Gastroesophageal sphincter (tissue), 4 donors: ENCODE results near the gene ACACB. TPM values are rescaled to one million over a fixed set of nuclear protein-coding genes. Genes with fewer than 3 reads are reported as not detected.
"Not testable (repeated sequence)": the region's sequence is repeated elsewhere in the genome, so short reads cannot be mapped to it uniquely, and the experiment has no call there.

Source experiments
- ATAC-seq: fragments of 150-250 bp; one replicate; pipeline ENCODE4 v1.9.1; 2016; ENCODE audit warnings: mild to moderate bottlenecking, moderate library complexity
- H3K27ac ChIP-seq, 4 donors: fragments of 200-600 bp; sonication (generic) in 3 of 4; 1 replicate in 3 of 4; 2 replicates in 1 of 4; pipeline ENCODE4 v1.5.1; 2016 to 2019
- H3K27me3 ChIP-seq: fragments of 200-600 bp; sonication (generic); one replicate; pipeline ENCODE4 v1.5.1; 2019
- H3K36me3 ChIP-seq, 2 donors: fragments of 200-600 bp; sonication (generic); one replicate each; pipeline ENCODE4 v1.5.1; 2019; ENCODE audit warnings: control low read depth in 1 of 2
- H3K4me1 ChIP-seq, 3 donors: fragments of 200-600 bp; sonication (generic); 1 replicate in 2 of 3; 2 replicates in 1 of 3; pipeline ENCODE4 v1.5.1; 2016 to 2019; ENCODE audit warnings: control low read depth in 2 of 3
- H3K4me3 ChIP-seq, 2 donors: fragments of 200-600 bp; sonication (generic); one replicate each; pipeline ENCODE4 v1.5.1; 2019; ENCODE audit warnings: mild to moderate bottlenecking in 1 of 2, moderate library complexity in 1 of 2
- H3K9me3 ChIP-seq, 3 donors: fragments of 200-600 bp; sonication (generic); one replicate each; pipeline ENCODE4 v1.5.1; 2017 to 2019; ENCODE audit warnings: control low read depth in 2 of 3
- EP300 ChIP-seq: sonication (generic); formaldehyde crosslinking; IDR thresholded peaks from one replicate; pipeline ENCODE4 v1.6.1; 2017; ENCODE audit warnings: antibody characterized with exemption, mild to moderate bottlenecking
- POLR2A ChIP-seq, 2 donors: fragments of 450-650 bp; IDR thresholded peaks; one replicate each; pipeline ENCODE4 v1.6.1; 2017; ENCODE audit warnings: antibody characterized with exemption in 2 of 2, mild to moderate bottlenecking in 2 of 2, moderate library complexity in 1 of 2
- POLR2AphosphoS5 ChIP-seq: sonication (generic); formaldehyde crosslinking; IDR thresholded peaks from one replicate; pipeline ENCODE4 v1.6.1; 2017; ENCODE audit warnings: antibody characterized with exemption
- WGBS, 2 donors: methylation state at CpG; one replicate each; pipeline ENCODE4 v1.1.5; 2018; ENCODE audit warnings: low coverage in 1 of 2; 5-methylcytosine and 5-hydroxymethylcytosine counted together
- total RNA-seq, 4 donors: library from RNA; depleted of rRNA; stranded (reverse); fragments of >200 nt; gene quantifications; one replicate each; pipeline ENCODE4 v1.1.0, GENCODE V29; 2016
- TF ChIP-seq, protein P1 (sequence below), 4 experiments: fragments of 200-600 bp in 2 of 4; fragments of 450-650 bp in 2 of 4; sonication (generic) in 1 of 4; IDR thresholded peaks; one replicate each; pipeline ENCODE4 v1.5.1; 2017 to 2019; ENCODE audit warnings: antibody characterized with exemption in 4 of 4, mild to moderate bottlenecking in 2 of 4, moderate library complexity in 2 of 4

ACACB gene
- total RNA-seq, 4 donors from 2014 or later, result 49.4 to 230 (median 138) TPM

DNA sequence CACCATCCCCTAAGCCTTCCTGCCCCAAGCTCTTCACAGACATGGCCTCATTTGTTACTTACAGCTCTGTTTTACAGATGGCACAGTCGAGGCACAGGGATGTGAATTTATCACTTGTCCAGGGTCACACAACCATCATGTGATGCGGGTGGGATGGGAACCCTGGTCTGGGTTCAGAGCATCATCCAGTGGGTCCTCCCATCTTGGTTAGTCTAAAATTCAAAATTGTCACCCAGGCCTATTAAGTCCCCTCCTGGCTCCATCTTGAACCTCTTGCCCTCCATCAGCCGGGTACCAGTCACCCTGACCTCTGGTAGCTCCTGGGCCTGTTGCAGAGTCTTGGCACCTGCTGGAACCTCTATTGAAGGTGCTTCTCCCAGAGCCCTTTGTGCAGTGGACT lies 52.9 kb downstream of the ACACB start:
- TF ChIP-seq POLR2AphosphoS5, result no peak
- TF ChIP-seq, protein P1, sequence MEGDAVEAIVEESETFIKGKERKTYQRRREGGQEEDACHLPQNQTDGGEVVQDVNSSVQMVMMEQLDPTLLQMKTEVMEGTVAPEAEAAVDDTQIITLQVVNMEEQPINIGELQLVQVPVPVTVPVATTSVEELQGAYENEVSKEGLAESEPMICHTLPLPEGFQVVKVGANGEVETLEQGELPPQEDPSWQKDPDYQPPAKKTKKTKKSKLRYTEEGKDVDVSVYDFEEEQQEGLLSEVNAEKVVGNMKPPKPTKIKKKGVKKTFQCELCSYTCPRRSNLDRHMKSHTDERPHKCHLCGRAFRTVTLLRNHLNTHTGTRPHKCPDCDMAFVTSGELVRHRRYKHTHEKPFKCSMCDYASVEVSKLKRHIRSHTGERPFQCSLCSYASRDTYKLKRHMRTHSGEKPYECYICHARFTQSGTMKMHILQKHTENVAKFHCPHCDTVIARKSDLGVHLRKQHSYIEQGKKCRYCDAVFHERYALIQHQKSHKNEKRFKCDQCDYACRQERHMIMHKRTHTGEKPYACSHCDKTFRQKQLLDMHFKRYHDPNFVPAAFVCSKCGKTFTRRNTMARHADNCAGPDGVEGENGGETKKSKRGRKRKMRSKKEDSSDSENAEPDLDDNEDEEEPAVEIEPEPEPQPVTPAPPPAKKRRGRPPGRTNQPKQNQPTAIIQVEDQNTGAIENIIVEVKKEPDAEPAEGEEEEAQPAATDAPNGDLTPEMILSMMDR (IDR thresholded peaks at IDR 0.05), result no peak
- TF ChIP-seq POLR2A (IDR thresholded peaks at IDR 0.05), result no peak
- TF ChIP-seq EP300, result no peak
- peaks cover 0 to 70% (median 14%) of the 10 kb centered on the region in 3 donors for H3K4me1 ChIP-seq
- no peak for ATAC-seq
- peaks cover 0 to 82% of the 10 kb centered on the region in 2 donors for H3K36me3 ChIP-seq
- H3K27me3 ChIP-seq, result no peaks in the 10 kb centered on the region
- no peaks in the 10 kb centered on the region for H3K9me3 ChIP-seq
- 40 to 65% methylated on average over 1 to 3 of the region's 3 CpGs for WGBS, 2 donors
- H3K4me3 ChIP-seq, result no peak overlapping the region
- H3K27ac ChIP-seq, result peak overlapping the region; percentile 39 to 93 (median 84)

DNA sequence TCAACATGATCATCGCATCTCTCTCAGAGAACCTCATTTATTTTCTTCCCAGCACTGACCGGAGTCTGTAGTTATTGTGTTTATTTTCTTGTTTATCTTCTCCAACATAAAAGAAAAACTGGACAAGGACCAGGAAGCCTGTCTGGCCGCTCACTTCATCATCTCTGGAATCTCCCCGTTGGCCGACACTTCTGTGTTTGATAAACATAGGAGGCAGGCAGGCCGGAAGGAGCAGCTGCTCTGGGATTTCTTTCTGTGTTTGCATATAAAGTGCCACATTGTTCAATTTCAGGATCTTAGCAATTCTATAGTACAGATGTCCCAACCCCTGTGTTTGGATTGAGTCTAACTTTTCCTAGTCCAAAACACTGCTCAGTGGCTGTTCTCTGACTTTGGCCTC lies 53.3 kb downstream of the ACACB start:
- Histone ChIP-seq H3K27ac (peak overlapping the region; percentile 39 to 93 (median 84)), H3K27me3 (no peaks in the 10 kb centered on the region), H3K4me1 (peaks cover 0 to 66% (median 14%) of the 10 kb centered on the region in 3 donors), H3K4me3 (no peak overlapping the region), H3K36me3 (peaks cover 0 to 84% of the 10 kb centered on the region in 2 donors), H3K9me3 (no peaks in the 10 kb centered on the region)
- WGBS, 2 donors, result 19 to 21% methylated on average over 4 to 5 of the region's 6 CpGs
- no peak for ATAC-seq
- TF ChIP-seq, protein P1 (IDR thresholded peaks at IDR 0.05), result no peak
- TF ChIP-seq POLR2AphosphoS5 (peak; percentile 38), EP300 (no peak), POLR2A (IDR thresholded peaks at IDR 0.05) (no peak)

DNA sequence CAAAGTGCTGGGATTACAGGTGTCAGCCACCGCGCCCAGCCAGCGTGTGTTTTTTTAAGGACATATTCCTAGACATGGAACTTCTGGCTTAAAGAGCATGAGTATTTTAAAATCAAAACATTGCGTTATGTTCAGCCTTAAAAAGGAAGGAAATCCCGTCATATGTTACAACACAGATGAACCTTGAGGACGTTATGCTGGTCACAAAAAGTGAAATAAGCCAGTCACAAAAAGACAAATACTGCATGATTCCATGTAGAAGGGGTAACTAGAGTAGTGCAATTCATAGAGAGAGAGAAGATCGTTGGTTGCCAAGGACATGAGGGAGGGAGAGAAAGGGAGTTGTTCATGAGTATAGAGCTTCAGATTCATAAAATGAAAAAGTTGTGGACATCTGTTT lies 53.9 kb downstream of the ACACB start:
- WGBS, 2 donors, result 46 to 57% methylated on average over 7 of the region's 7 CpGs
- Histone ChIP-seq H3K36me3 (peaks cover 0 to 84% of the 10 kb centered on the region in 2 donors), H3K27me3 (no peaks in the 10 kb centered on the region), H3K4me3 (no peak overlapping the region), H3K27ac (peak overlapping the region; percentile 39 to 93 (median 84)), H3K4me1 (peaks cover 0 to 60% (median 14%) of the 10 kb centered on the region in 3 donors), H3K9me3 (no peaks in the 10 kb centered on the region)
- TF ChIP-seq, protein P1 (IDR thresholded peaks at IDR 0.05), result no peak
- TF ChIP-seq POLR2A (IDR thresholded peaks at IDR 0.05) (no peak), POLR2AphosphoS5 (peak; percentile 85), EP300 (no peak)
- ATAC-seq, result peak; percentile 44

DNA sequence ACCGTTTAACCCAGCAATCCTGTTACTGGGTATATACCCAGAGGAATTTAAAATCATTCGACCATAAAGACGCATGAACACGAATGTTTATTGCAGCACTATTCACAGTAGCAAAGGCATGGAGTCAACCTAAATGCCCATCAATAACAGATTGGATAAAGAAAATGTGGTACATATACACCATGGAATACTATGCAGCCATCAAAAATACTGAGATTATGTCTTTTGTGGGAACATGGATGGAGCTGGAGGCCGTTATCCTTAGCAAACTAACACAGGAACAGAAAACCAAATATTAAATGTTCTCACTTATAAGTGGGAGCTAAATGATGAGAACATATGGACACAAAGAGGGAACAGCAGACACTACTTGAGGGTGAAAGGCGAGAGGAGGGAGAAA lies 56.4 kb downstream of the ACACB start:
- H3K4me3 ChIP-seq, H3K9me3 ChIP-seq, ATAC-seq, H3K27me3 ChIP-seq: not testable (repeated sequence)
- Histone ChIP-seq H3K27ac (peak overlapping the region in 2 of 4 donors; percentile 24 to 86), H3K36me3 (peaks cover 0 to 96% of the 10 kb centered on the region in 2 donors), H3K4me1 (peaks cover 0 to 43% (median 11%) of the 10 kb centered on the region in 3 donors)
- WGBS, 2 donors, result 98 to 100% methylated on average over 5 to 6 of the region's 6 CpGs

DNA sequence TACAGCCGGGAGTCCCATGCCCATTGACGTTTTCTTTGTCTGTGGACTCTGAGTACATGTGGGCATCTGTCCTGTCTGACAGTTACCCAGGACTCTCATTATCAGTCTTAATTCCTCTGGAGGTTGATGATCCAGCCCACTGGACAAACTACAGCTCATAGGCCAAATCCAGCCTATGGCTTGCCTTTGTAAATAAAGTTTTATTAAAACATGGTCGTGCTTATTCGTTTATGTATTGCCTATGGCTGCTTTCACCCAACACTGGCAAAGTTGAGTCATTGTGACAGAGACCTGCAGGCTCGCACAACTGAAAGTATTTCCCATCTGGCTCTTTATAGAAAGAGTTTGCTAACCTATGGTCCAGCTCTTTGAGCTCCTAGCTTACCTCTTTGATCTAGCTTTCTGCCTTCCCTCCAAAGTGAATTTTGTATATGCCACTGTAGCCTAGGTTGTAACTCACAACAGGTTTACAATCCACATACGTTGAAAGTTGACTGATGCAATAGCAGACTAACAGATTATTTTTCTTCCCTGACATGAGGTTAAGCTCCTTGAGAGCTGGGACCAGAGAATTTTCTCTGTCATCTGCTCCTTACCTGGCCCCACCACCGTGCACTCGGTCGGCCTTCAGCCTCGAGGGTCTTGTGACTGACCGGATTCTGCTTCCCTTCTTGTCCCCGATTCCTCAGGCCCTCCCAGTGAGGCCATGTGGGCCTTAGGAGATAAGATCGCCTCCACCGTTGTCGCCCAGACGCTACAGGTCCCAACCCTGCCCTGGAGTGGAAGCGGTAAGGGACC lies 57.3 kb downstream of the ACACB start:
- no peak for ATAC-seq
- Histone ChIP-seq H3K9me3 (no peaks in the 10 kb centered on the region), H3K36me3 (peaks cover 0 to 96% of the 10 kb centered on the region in 2 donors), H3K4me1 (peaks cover 0 to 35% (median 8%) of the 10 kb centered on the region in 3 donors), H3K27me3 (no peaks in the 10 kb centered on the region), H3K4me3 (no peak overlapping the region), H3K27ac (peak overlapping the region in 1 of 4 donors; percentile 24)
- no peak for TF ChIP-seq POLR2A (IDR thresholded peaks at IDR 0.05)
- WGBS, 2 donors, result 93 to 96% methylated on average over 3 to 17 of the region's 17 CpGs

DNA sequence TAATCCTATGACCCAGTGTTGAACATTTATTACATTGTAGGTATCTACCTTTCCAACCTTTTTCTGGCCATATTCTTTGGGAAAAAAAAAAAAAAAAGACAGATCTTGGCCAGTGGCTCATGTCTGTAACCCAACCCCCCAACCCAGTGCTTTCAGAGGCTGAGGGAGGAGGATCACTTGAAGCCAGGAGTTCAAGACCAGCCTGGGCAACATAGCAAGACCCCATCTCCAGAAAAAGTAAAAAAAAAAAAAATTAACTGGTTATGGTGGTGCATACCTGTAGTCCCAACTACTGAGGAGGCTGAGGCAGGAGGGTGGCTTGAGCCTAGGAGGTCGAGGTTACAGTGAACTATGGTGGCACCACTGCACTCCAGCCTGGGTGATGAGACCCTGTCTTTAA lies 58.1 kb downstream of the ACACB start:
- Histone ChIP-seq H3K9me3 (no peaks in the 10 kb centered on the region), H3K4me1 (peaks cover 0 to 26% (median 3%) of the 10 kb centered on the region in 3 donors), H3K27ac (peak overlapping the region in 1 of 4 donors; percentile 16), H3K27me3 (no peaks in the 10 kb centered on the region), H3K36me3 (peaks cover 0 to 98% of the 10 kb centered on the region in 2 donors), H3K4me3 (no peak overlapping the region)
- TF ChIP-seq POLR2AphosphoS5, result no peak
- TF ChIP-seq, protein P1 (IDR thresholded peaks at IDR 0.05), result no peak
- TF ChIP-seq POLR2A (IDR thresholded peaks at IDR 0.05), result no peak
- TF ChIP-seq EP300, result no peak
- 80 to 100% methylated on average over 1 of the region's 1 CpG for WGBS, 2 donors
- no peak for ATAC-seq
